C4-2B (cell line): ENCODE data around the gene DSG3.

Experiments used
- CTCF ChIP-seq: fragments of 450-650 bp; conservative IDR thresholded peaks from 2 replicates; pipeline ENCODE4 v1.5.1; 2017; ENCODE audit warnings: mild to moderate bottlenecking
- ZFX ChIP-seq: fragments of 450-650 bp; IDR thresholded peaks from 2 replicates; pipeline ENCODE4 v1.6.1; 2017

- TF ChIP-seq CTCF, result no peak
- TF ChIP-seq ZFX, result no peak
These were observed 45.5 kb upstream of the DSG3 start for GRCh38 chr18:31402026-31402373.
